Measurements from ENCODE around the gene PCSK4. TPM values are rescaled to one million over a fixed set of nuclear protein-coding genes. Genes with fewer than 3 reads are reported as not detected.

Gene PCSK4
- total RNA-seq, 1 donor from 2014 or later = 7.4 TPM

DNA sequence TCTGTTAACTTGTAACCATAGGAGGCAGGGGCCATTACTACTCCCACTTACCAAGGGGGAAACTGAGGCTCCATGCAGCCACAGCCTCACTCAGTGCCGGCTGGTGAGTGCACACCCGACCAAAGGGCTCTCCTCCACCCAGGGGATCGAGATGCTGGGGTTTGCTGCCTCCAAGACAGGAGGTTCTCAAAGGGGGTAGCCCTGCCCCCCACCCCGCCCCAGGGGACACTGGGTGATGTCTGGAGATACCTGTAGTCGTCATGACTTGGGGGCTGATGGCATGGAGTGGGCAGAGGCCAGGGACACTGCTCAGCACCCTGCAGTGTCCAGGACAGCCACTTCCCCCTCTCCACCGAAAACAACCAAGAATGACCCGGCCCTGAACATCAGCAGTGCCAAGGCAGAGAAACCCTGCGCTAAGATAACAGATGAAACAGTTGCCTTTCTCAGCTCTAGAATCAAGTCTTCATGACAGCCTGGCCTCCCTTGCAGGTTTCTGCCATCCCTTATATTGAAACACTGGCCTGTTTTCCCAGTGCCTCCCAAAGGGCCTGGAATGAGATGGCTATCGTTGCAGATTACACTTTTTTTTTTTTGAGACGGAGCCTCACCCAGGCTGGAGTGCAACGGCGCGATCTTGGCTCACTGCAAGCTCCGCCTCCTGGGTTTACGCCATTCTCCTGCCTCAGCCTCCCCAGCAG lies 4.1 kb upstream of the PCSK4 start:
- peaks cover 16% of the 10 kb centered on the region for H3K4me1 ChIP-seq
- H3K4me3 ChIP-seq = no peak overlapping the region
- H3K9me3 ChIP-seq = no peaks in the 10 kb centered on the region
- no peak for DNase-seq
- intact Hi-C loops (cut with DNase I) = no loop called here
- H3K36me3 ChIP-seq = no peaks in the 10 kb centered on the region
- peaks cover 30% of the 10 kb centered on the region for H3K27me3 ChIP-seq (ENCODE audit: low read depth)
- TF ChIP-seq, protein P1, sequence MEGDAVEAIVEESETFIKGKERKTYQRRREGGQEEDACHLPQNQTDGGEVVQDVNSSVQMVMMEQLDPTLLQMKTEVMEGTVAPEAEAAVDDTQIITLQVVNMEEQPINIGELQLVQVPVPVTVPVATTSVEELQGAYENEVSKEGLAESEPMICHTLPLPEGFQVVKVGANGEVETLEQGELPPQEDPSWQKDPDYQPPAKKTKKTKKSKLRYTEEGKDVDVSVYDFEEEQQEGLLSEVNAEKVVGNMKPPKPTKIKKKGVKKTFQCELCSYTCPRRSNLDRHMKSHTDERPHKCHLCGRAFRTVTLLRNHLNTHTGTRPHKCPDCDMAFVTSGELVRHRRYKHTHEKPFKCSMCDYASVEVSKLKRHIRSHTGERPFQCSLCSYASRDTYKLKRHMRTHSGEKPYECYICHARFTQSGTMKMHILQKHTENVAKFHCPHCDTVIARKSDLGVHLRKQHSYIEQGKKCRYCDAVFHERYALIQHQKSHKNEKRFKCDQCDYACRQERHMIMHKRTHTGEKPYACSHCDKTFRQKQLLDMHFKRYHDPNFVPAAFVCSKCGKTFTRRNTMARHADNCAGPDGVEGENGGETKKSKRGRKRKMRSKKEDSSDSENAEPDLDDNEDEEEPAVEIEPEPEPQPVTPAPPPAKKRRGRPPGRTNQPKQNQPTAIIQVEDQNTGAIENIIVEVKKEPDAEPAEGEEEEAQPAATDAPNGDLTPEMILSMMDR (IDR thresholded peaks at IDR 0.05) = no peak
- no peak for ATAC-seq
- H3K27ac ChIP-seq = no peak overlapping the region

DNA sequence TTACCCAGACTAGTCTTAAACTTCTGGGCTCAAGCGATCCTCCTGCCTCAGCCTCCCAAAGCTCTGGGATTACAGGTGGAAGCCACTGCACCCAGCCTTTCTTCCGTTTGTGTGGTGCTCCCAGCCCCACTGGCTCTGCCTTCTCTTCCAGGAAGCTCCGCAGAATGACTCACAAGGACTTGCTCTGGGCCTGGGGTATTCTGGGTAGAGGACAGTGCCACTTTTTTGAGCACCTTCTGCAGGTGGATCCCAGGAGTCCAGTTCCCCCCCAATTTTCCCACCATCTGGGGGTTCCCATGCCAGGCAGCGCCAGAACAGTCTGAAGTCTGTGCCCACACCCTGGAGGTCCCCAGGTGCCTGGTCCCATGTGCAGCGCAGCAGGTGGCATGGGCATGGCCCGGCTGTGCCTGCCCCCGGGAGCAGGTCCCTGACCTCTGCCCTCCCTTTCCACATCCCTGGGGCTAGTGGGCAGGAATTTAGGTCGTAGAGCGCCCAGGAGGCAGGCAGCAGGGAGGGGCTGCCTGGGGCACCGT lies 2.4 kb upstream of the PCSK4 start:
- Histone ChIP-seq H3K36me3 (no peaks in the 10 kb centered on the region), H3K4me1 (peaks cover 16% of the 10 kb centered on the region), H3K4me3 (no peak overlapping the region), H3K27ac (no peak overlapping the region), H3K9me3 (no peaks in the 10 kb centered on the region), H3K27me3 (ENCODE audit: low read depth) (peaks cover 22% of the 10 kb centered on the region)
- DNase-seq (no peak), ATAC-seq (no peak)
- intact Hi-C loops (cut with DNase I) = no loop called here
- TF ChIP-seq, protein P1 (IDR thresholded peaks at IDR 0.05) = no peak

DNA sequence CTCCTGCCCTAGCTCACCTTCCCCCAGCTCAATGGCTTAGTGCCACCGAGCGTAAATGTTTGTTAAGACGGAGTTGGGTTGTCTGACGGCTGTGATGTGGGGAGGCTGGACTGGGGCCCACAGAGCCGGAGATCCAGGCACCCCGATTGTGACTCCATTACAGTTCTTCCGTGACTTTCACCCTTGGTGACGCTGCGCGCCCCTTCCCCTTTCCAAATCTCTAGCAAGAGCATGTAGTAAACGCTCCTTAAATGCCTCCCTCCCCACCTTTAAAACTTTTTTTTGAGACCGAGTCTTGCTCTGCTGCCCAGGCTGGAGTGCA lies 1.7 kb upstream of the PCSK4 start:
- TF ChIP-seq, protein P1 (IDR thresholded peaks at IDR 0.05) = no peak
- H3K36me3 ChIP-seq = no peaks in the 10 kb centered on the region
- peaks cover 14% of the 10 kb centered on the region for H3K27me3 ChIP-seq (ENCODE audit: low read depth)
- no peak overlapping the region for H3K27ac ChIP-seq
- no peaks in the 10 kb centered on the region for H3K9me3 ChIP-seq
- intact Hi-C loops (cut with DNase I) = no loop called here
- DNase-seq (no peak), ATAC-seq (no peak)
- H3K4me3 ChIP-seq = peak overlapping the region; percentile 69
- H3K4me1 ChIP-seq = peaks cover 16% of the 10 kb centered on the region

DNA sequence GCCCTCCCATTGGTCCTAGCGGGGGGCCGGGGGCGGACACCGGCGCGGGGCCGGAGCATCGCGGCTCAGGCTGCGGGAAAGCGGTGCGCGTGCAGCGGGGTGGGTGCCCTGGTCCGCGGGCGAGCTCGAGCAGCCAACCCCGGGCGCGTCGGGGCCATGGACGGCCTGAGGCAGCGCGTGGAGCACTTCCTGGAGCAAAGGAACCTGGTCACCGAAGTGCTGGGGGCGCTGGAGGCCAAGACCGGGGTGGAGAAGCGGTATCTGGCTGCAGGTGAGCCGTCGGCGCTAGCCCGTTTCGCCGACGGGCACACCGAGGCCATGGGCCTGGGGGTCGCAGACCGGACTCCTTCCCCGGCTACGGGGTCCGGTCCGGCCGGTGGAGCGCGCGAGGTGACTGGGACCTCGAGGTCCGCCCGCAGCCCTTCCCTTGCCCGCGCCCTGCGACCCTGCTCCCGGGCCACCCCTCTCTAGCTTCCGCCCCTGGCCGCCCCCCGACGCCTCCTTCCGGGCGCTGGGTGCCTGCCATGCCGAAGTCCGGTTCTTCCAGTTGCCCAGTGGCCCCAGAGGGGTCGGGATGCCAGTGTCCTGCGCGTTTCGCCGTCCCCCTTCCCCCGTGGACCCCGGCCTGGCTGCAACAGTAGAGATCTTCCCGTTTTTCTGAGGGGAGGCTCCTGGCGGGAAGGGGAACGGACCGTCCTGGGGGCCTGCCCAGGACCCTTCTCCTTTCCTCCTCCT lies 1.1 kb upstream of the PCSK4 start, which contains the start of gene REEP6:
Gene REEP6, plus strand, starts transcription at position 68 of the 735 bp plus-strand sequence. Its CDS starts 89 bp downstream, at position 157.
- Histone ChIP-seq H3K27ac (peak within 1 kb of the TSS; percentile 71), H3K9me3 (no peaks in the 10 kb centered on the region), H3K36me3 (no peaks in the 10 kb centered on the region), H3K27me3 (ENCODE audit: low read depth) (peaks cover 12% of the 10 kb centered on the region), H3K4me3 (peak within 1 kb of the TSS; percentile 69), H3K4me1 (peaks cover 16% of the 10 kb centered on the region)
- ATAC-seq (no peak), DNase-seq (no peak)
- intact Hi-C loops (cut with DNase I) = no loop called here
- TF ChIP-seq, protein P1 (IDR thresholded peaks at IDR 0.05) = no peak

DNA sequence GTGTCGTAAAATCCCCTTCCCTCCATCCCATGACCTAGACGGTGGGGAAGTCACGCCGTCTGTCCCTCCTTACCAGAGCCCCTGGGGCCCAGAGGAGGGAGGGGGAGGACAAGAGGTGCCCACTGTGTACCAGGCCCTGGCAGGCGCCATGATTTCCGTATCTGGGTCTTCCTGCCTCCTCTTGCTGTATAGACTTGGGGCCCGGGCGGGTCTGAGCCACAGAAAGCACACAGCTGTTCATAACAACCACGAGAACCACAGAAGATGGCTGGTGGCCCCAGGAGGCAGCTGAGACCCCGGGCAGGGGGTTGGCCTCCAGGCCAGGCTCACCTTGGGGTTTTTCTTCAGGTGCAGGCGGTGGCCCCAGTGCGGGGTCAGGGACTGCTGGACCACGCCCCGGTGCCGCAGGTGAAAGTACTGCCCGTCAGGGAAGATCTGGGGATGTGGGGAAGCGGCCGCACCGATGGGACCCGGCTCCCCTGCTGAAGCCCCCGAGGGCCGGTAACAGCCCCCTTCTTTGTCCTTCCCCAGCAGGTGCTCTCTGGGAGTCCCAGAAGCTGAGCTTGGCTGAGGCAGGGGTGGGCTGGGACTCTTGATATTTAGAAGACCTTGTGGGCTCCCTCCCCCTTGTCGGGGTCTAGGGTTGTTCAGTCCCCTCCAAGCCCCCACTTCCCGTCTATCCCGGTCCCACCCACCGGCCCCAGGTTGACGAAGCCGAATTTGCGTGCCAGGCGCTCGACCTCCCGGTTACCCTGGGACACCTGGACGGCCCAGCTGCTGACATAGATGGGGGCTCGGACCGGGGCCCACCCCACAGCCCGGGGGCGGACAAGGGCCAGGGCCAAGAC lies 463 bp downstream of the PCSK4 start:
- intact Hi-C loops (cut with DNase I) = no loop called here
- Histone ChIP-seq H3K36me3 (no peaks in the 10 kb centered on the region), H3K27ac (peak overlapping the region; percentile 71), H3K4me3 (peak overlapping the region; percentile 69), H3K4me1 (peaks cover 16% of the 10 kb centered on the region), H3K27me3 (ENCODE audit: low read depth) (peaks cover 12% of the 10 kb centered on the region), H3K9me3 (no peaks in the 10 kb centered on the region)
- ATAC-seq = no peak
- TF ChIP-seq, protein P1 (IDR thresholded peaks at IDR 0.05) = no peak
- DNase-seq = peak; percentile 57

Measured in lower lobe of right lung (tissue), 2 donors.